Glomerular endothelial cell (primary cell): Measurements from ENCODE around the gene PSMD5. TPM values are rescaled to one million over a fixed set of nuclear protein-coding genes. Genes with fewer than 3 reads are reported as not detected.

Experiments used
- DNase-seq: peaks from one replicate; pipeline ENCODE4 v3.0.0-alpha.2; 2011; ENCODE audit warnings: low read depth, low spot score; ENCODE audit errors: extremely low read depth
- total RNA-seq: library from RNA; depleted of rRNA; stranded (reverse); fragments of >200 nt; gene quantifications from 2 replicates; pipeline ENCODE4 v1.2.3, GENCODE V29; 2015

The PSMD5 gene
- total RNA-seq, 1 donor from 2014 or later, result 114 TPM

- DNase-seq, result no peak
Measured at GRCh38 chr9:120856700-120857099, 14.0 kb upstream of the PSMD5 start.

GRCh38 chr9:120855827-120856670 is 13.3 kb upstream of the PSMD5 start:
- DNase-seq, result no peak

DNA sequence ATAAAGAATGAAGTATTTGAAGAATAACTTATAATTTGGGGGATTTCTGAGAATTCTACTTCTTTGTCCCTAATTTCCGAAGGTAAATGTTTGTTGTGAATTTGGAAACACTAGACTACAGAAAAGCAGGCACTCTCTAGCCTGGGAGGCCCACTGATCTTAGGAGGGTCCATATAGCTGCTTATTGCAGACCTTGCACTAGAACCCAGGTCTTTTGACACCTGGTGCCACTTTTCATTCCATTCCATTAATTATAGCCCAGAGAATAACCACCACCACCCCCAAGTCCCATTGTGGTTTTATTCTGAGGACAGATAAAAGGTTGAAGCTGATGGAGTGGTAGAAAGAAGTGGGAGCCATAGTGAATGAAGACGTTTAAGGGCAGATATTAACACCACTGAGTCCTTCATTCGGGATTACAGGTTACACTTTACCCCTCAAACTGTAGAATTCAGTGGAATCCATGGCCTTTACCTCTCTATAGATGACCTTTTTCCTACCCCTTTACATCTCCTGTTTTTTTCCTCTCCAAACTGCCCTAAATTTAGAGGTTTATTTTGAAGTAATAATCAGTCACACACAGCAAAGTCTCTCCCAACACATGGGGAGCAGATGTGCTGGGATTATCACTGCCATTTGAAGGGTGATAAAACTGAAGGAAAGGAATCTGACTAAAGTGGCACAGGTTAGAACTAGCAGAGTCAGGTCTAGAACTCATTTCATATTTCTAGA is 12.0 kb upstream of the PSMD5 start:
- DNase-seq, result no peak

GRCh38 chr9:120853198-120853597 is 10.5 kb upstream of the PSMD5 start:
- DNase-seq, result no peak

- no peak for DNase-seq
Measured at GRCh38 chr9:120852240-120853010, 9.7 kb upstream of the PSMD5 start.

- no peak for DNase-seq
Measured at GRCh38 chr9:120851449-120851848, 8.7 kb upstream of the PSMD5 start.

DNA sequence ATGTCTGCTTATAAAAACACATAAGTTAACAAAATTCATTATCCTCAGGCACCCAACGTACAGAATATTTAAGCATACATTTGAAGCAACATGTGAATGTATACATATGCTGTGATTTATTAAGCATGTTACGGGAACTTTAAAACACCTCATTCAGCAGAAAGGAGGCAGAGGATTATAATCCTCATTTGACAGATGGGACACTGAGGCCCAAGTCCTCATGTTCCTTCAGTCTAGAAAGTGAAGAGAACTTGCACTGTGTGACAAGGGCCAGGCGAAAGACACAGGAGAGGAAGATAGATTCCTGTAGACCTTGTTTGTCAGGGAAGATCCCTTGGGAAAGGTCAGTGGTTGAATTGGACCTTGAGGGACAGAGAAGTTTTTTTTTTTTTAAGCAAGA is 7.6 kb upstream of the PSMD5 start:
- no peak for DNase-seq

DNA sequence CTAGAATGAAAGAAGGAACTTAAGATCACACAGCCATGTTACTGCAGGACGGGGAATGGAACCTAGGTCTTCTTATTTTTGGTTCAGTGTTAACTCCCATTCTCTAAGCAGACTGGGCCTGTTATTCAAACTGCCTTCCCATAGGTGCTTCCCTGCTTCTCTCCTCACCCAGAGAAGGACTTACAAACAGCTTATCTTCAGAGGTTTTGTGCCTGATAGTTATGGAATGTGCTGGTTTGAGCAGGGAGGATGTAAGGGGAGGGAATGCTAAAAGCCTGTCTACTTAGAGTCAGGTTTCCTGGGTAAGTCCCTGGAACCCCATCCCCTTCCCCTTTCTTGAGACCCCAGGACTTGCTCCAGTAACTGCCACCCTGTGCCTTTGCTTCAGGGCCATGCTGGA is 4.2 kb upstream of the PSMD5 start:
- no peak for DNase-seq

DNA sequence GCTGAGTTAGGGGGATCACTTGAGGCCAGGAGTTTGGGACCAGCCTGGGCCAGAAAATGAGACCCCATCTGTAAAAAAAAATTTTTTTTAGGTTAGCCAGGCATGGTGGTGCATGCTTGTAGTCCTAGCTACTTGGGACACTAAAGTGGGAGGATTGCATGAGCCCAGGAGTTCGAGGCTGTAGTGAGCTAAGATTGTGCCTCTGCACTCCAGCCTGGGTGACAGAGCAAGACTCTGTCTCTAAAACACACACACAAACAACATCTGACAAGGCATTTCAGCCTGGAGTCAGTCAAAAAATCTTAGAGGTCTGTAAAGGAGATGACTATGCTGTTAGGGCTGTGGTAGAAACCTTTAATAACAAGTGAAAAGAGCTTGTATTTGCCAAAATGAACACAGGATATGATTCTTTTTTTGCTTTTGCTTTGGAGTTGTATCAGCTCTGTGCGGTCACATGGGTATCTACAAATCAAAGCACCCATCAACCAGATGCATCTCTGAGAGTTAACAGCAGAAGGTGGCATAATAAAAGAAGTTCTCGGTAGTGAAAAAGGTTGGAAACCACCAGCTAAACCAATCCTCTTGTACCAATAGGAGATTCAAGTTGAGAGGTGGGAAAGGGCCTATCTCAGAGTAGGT is 3.6 kb upstream of the PSMD5 start:
- no peak for DNase-seq

DNA sequence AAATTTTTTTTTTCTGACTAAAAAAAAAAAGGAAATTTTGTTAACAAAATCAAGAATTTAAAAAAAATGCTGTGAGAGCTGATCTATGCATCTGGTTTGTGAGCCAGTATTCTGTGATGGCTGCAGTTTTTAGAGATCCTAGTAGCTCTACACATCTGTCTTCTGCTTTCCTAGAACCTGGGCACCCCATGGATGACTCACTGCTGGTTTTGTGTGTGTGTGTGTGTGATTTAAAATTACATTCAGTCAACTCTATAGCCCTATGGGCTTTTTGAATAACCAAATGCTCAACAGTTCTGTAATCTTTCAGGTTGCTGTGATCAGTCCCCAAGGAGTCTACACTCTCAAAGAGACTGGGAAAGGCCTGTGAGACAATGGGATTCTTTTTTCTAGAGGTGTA is 2.5 kb upstream of the PSMD5 start:
- no peak for DNase-seq

- no peak for DNase-seq
Measured at GRCh38 chr9:120841930-120842684, 615 bp downstream of the PSMD5 start.

- no peak for DNase-seq
Measured at GRCh38 chr9:120839146-120839545, 3.6 kb downstream of the PSMD5 start.

DNA sequence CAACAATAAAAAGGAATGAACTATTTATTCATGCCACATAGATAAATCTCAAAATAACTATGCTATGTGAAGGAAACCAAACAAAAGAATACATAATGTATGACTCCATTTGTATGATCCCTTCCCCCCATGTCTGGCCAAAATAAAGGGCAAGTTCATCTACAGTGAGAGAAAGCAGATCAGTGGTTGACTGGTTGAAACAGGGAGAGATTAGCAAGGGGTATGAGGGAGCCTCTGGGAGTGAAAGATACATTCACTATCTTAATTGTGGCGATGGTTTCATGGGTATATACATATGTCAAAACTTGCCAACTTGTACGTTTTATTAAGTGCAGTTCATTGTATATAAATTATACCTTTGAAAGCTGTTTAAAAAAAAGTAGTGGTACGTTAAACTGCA is 4.8 kb downstream of the PSMD5 start:
- DNase-seq, result no peak

DNA sequence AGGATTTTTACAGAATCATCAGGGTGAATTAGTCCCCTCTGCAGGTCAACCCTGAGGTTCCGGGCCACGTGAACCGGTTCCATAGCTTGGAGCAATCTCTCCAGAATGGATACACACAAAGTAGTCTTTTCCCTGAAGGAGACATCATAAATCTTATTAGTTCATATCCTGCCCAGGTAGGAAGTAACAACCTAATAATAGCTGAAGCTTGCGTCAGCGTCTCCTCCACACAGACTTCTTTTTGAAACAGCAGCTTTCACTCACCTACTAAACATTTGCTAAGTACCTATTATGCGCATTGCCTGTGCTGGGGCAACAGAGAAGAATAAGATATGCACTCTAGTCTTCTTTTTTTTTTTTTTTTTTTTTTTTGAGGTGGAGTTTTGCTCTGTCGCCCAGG is 9.4 kb downstream of the PSMD5 start:
- no peak for DNase-seq

- DNase-seq, result no peak
Measured at GRCh38 chr9:120832807-120833206, 9.9 kb downstream of the PSMD5 start.

- no peak for DNase-seq
Measured at GRCh38 chr9:120830865-120831264, 11.9 kb downstream of the PSMD5 start.

DNA sequence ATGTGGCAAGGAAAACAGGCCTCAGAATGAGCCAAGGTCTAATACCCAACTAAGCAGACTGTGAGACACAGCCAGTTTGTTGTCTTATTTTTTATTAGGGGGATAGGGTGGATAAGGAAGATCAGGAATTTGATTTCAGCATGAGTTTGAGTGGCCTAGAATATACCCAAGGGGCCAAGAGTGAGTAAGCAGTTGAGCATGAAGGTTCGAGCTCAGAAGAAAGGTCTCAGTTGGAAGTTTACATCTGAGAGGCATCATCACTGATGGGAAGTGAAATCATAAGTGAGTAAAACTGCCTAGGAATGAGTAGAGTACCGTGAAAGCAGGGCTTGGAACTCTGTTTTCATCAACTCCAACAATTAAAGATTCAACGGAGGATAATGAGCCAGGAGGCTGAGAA is 12.6 kb downstream of the PSMD5 start:
- DNase-seq, result no peak

GRCh38 chr9:120829650-120830049 is 13.1 kb downstream of the PSMD5 start:
- DNase-seq, result no peak

DNA sequence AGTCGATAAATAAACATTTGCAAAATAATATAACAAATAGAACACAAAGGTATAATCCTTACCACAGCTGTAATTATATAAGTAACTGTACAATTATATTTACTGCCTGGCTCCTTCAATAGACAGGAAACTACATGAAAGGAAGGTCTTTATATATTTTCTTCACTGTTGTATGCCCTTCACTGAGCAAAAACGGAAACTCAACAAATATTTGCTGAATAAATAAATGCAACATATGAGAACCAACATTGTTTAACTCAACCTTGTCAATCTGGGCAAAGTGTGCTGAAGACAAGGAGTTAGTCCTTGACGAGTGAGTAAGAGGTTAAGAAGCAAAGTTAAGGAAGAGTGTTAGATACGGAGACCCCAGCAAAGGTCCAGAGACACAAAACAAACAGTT is 22.6 kb downstream of the PSMD5 start:
- DNase-seq, result no peak

DNA sequence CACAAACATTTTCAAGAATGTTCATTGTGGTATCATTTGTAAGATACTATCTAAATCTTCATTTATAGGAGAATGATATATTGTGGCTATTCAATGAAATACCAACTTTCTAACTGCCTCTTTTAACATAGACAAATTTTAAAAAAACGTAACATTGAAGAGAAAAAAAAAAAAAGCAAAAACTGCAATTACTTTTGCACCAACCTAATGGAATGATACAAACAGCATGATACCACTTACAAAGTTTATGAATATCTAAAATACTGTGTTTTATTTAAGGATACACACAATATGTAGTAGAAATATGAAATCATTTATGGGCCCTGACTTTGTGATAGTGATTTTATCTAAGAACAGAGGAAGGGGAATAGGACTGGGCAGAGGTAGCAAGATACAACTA is 24.1 kb downstream of the PSMD5 start:
- DNase-seq, result no peak
